ENCODE data around the gene FOXP1. TPM values are rescaled to one million over a fixed set of nuclear protein-coding genes. Genes with fewer than 3 reads are reported as not detected.

The FOXP1 gene
- total RNA-seq, 4 donors from 2014 or later, result 49.8 to 157 (median 71.9) TPM

DNA sequence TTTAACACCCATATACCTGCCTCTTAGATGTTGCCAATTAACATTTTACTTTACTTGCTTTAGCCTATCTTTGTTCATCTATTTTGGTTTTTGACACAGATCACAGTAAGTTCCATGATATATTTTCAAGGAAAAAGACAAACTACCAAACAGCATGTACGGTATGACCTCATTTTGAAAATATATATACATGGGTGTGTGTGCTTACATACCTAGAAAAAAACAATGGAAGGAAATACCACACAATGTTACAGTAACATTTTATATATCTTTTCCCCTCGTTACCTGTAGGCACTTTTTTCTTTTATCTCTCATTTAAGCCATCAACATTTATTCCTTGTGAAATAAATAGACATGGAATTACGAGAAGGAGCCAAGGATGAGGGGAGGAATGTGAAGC is 170.0 kb downstream of the FOXP1 start:
- Histone ChIP-seq H3K27ac (no peak overlapping the region), H3K27me3 (no peaks in the 10 kb centered on the region), H3K36me3 (no peaks in the 10 kb centered on the region), H3K4me3 (no peak overlapping the region), H3K9me3 (no peaks in the 10 kb centered on the region), H3K4me1 (peaks cover 12% of the 10 kb centered on the region)
- 59% methylated on average over 3 of the region's 3 CpGs for WGBS
- TF ChIP-seq POLR2A (IDR thresholded peaks at IDR 0.05), result no peak
- no peak for TF ChIP-seq POLR2AphosphoS5 (IDR thresholded peaks at IDR 0.05)
- TF ChIP-seq EP300 (IDR thresholded peaks at IDR 0.05), result no peak
- TF ChIP-seq, protein P1, sequence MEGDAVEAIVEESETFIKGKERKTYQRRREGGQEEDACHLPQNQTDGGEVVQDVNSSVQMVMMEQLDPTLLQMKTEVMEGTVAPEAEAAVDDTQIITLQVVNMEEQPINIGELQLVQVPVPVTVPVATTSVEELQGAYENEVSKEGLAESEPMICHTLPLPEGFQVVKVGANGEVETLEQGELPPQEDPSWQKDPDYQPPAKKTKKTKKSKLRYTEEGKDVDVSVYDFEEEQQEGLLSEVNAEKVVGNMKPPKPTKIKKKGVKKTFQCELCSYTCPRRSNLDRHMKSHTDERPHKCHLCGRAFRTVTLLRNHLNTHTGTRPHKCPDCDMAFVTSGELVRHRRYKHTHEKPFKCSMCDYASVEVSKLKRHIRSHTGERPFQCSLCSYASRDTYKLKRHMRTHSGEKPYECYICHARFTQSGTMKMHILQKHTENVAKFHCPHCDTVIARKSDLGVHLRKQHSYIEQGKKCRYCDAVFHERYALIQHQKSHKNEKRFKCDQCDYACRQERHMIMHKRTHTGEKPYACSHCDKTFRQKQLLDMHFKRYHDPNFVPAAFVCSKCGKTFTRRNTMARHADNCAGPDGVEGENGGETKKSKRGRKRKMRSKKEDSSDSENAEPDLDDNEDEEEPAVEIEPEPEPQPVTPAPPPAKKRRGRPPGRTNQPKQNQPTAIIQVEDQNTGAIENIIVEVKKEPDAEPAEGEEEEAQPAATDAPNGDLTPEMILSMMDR (IDR thresholded peaks at IDR 0.05), result no peak
- no peak for DNase-seq (ENCODE audit: low spot score in 2 of 2)

DNA sequence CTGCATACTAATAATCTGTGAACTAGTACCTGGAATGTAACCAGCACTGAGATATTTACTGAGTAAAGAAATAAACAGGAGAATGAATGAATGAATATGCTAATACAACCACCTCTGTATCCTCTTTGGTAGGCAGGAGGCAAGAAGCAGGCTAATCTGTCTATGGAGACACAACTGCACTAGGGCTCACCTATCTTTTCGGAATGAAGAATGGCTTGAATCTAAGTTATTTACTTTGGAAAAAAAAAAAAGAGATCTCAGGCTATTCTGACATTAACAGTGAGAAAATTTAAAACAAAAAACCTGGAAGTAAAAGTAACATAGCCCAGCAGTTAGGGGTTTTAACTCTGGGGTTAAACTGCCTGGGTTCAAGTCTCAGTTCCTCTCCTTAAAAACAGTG is 174.2 kb downstream of the FOXP1 start:
- no peak for DNase-seq (ENCODE audit: low spot score in 2 of 2)
- WGBS, result 100% methylated on average over 1 of the region's 1 CpG
- Histone ChIP-seq H3K9me3 (no peaks in the 10 kb centered on the region), H3K36me3 (no peaks in the 10 kb centered on the region), H3K4me1 (peaks cover 6% of the 10 kb centered on the region), H3K27ac (no peak overlapping the region), H3K4me3 (no peak overlapping the region), H3K27me3 (no peaks in the 10 kb centered on the region)
- TF ChIP-seq POLR2AphosphoS5 (IDR thresholded peaks at IDR 0.05), result no peak
- TF ChIP-seq, protein P1 (IDR thresholded peaks at IDR 0.05), result no peak
- TF ChIP-seq POLR2A (IDR thresholded peaks at IDR 0.05), result no peak
- TF ChIP-seq EP300 (IDR thresholded peaks at IDR 0.05), result no peak

DNA sequence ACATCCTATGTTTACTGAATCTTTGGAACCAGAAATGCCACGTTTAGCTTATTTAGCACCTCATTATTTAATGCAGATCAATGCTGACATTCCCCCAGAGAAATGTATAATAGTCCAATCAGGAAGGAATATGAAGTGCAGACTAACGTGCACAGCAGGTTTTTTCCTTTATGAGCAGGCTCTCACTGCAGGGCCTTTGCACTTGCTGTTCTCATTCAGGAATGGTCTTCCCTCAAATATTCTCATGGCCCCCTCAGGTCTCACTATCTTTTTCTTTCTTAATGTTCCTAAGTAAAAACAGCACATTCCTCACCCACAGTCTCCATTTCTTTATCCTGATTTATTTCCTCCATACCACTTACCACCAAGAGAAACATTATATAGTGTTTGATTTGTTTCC is 174.6 kb downstream of the FOXP1 start:
- no peaks in the 10 kb centered on the region for H3K9me3 ChIP-seq
- peaks cover 1% of the 10 kb centered on the region for H3K4me1 ChIP-seq
- H3K27me3 ChIP-seq, result no peaks in the 10 kb centered on the region
- TF ChIP-seq POLR2AphosphoS5 (IDR thresholded peaks at IDR 0.05), result no peak
- no peak for DNase-seq (ENCODE audit: low spot score in 2 of 2)
- WGBS, result 82% methylated on average over 2 of the region's 2 CpGs
- no peak overlapping the region for H3K27ac ChIP-seq
- H3K36me3 ChIP-seq, result no peaks in the 10 kb centered on the region
- H3K4me3 ChIP-seq, result no peak overlapping the region

DNA sequence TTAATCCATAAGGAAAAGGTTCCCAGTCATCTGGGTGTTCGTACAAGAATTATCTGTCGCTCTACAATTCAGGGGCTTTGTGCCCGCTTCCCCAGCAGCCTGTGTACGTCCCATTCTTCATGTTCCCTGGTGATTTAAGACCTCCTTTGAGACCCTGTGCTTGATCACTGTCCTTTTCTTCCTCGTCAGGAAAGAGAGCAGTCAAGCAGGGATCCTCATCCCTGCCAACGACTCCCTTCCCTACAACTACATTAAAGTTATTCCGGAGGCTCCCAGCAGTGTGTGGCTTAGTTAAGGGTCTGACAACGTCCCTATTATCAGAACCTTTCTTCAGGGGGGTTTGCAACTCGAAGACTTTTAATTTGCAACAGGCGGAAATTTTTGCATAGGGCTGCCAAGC is 175.7 kb downstream of the FOXP1 start:
- Histone ChIP-seq H3K27ac (no peak overlapping the region), H3K27me3 (no peaks in the 10 kb centered on the region), H3K9me3 (no peaks in the 10 kb centered on the region), H3K4me1 (no peaks in the 10 kb centered on the region), H3K4me3 (no peak overlapping the region), H3K36me3 (no peaks in the 10 kb centered on the region)
- no peak for TF ChIP-seq POLR2AphosphoS5 (IDR thresholded peaks at IDR 0.05)
- no peak for TF ChIP-seq POLR2A (IDR thresholded peaks at IDR 0.05)
- TF ChIP-seq EP300 (IDR thresholded peaks at IDR 0.05), result no peak
- TF ChIP-seq, protein P1 (IDR thresholded peaks at IDR 0.05), result no peak
- WGBS, result 75% methylated on average over 10 of the region's 10 CpGs
- DNase-seq (ENCODE audit: low spot score in 2 of 2), result no peak

DNA sequence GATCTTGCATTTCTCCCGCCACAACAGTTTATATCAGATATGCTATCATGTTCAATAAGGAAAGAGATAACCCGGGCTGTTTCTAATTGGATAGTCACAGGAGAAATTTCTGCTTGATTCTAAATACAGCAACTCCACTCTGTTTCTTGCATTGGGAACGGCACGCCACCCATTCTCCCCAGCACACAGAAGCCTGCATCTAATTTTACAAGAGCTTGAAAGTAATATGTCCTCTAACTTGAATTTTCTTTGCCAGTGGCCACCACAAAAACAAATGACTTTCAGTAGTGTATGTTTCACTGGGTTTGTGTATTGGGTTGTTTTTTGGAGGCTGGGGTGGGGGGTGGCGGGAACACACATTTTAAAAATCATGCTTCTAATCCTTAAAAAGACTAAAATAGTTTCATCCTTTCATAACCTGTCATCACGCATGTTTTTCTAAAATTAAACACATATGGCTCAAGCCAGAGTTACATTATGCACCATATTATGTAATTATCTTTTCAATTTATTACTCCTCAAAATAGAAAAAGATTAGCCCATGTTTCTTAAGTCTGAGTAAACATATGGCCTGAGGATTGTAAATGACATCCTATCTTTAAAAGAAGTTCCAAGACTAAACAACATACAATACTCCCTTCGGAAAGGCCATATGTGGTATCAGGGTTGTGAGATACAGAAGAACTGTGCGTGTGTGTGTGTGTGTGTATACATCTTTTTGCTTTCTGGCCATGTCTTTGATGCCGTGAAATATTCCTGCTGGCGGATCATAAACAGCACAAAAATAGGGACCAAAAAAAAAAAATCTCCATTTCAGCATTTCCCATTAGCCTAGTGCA is 176.3 kb downstream of the FOXP1 start:
- 79% methylated on average over 10 of the region's 10 CpGs for WGBS
- H3K27me3 ChIP-seq, result no peaks in the 10 kb centered on the region

More for the DNA sequence above, 176.3 kb downstream of the FOXP1 start:
- DNase-seq (ENCODE audit: low spot score in 2 of 2), result no peak
- no peak overlapping the region for H3K4me3 ChIP-seq
- no peaks in the 10 kb centered on the region for H3K9me3 ChIP-seq
- no peaks in the 10 kb centered on the region for H3K36me3 ChIP-seq
- TF ChIP-seq POLR2AphosphoS5 (IDR thresholded peaks at IDR 0.05), result no peak
- TF ChIP-seq, protein P1 (IDR thresholded peaks at IDR 0.05), result no peak
- H3K27ac ChIP-seq, result no peak overlapping the region
- H3K4me1 ChIP-seq, result no peaks in the 10 kb centered on the region
